Measurements from ENCODE around the gene MSMO1.

DNA sequence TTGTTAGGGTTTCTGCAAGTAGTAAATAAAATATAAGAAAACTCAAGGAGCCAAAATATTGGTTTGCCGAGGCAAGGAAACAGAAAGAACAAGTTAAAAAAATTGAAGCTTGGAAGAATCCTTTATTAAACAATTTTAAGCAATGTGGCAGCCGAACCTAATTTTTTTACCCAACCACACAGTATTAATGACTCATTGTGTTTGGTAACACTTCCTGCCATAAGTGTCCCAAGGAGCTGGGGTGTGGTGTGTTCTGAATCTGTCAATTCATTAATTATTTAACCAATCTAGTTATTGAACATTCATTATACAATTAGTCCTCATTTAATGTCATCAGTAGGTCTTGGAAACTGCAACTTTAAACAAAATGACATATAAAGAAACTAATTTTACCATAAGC, 32.0 kb downstream of the MSMO1 start:
- TF ChIP-seq, protein P1, sequence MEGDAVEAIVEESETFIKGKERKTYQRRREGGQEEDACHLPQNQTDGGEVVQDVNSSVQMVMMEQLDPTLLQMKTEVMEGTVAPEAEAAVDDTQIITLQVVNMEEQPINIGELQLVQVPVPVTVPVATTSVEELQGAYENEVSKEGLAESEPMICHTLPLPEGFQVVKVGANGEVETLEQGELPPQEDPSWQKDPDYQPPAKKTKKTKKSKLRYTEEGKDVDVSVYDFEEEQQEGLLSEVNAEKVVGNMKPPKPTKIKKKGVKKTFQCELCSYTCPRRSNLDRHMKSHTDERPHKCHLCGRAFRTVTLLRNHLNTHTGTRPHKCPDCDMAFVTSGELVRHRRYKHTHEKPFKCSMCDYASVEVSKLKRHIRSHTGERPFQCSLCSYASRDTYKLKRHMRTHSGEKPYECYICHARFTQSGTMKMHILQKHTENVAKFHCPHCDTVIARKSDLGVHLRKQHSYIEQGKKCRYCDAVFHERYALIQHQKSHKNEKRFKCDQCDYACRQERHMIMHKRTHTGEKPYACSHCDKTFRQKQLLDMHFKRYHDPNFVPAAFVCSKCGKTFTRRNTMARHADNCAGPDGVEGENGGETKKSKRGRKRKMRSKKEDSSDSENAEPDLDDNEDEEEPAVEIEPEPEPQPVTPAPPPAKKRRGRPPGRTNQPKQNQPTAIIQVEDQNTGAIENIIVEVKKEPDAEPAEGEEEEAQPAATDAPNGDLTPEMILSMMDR (IDR thresholded peaks at IDR 0.05) = no peak
- TF ChIP-seq POLR2A (IDR thresholded peaks at IDR 0.05) (no peak), POLR2AphosphoS5 (IDR thresholded peaks at IDR 0.05) (no peak)
